Neural crest cell (in vitro differentiated cells): ENCODE results near the gene RTL1. TPM values are rescaled to one million over a fixed set of nuclear protein-coding genes. Genes with fewer than 3 reads are reported as not detected.

ENCODE experiments used
- DNase-seq: peaks from one replicate; pipeline ENCODE4 v3.0.0; 2021; ENCODE audit warnings: low read depth, mixed read lengths, low spot score
- H3K27ac Mint-ChIP-seq: one replicate; pipeline ENCODE4 v1.8.0; 2021; ENCODE audit warnings: mild to moderate bottlenecking, mixed read lengths; ENCODE audit not compliant: unreplicated experiment
- H3K27me3 Mint-ChIP-seq: 2 replicates; pipeline ENCODE4 v1.8.0; 2021; ENCODE audit warnings: low read depth, mild to moderate bottlenecking, mixed read lengths
- H3K36me3 Mint-ChIP-seq: 2 replicates; pipeline ENCODE4 v1.8.0; 2021; ENCODE audit warnings: low read depth, mild to moderate bottlenecking, mixed read lengths
- H3K4me1 Mint-ChIP-seq: 2 replicates; pipeline ENCODE4 v1.8.0; 2021; ENCODE audit warnings: mixed read lengths
- H3K4me3 Mint-ChIP-seq: one replicate; pipeline ENCODE4 v1.8.0; 2021; ENCODE audit warnings: mild to moderate bottlenecking, mixed read lengths
- H3K9me3 Mint-ChIP-seq: 2 replicates; pipeline ENCODE4 v1.8.0; 2021; ENCODE audit warnings: mixed read lengths
- CTCF ChIP-seq: fragments of 200-600 bp; sonication (generic); conservative IDR thresholded peaks from 2 replicates; pipeline ENCODE4 v1.5.0; 2021; ENCODE audit warnings: antibody characterized with exemption, mild to moderate bottlenecking
- total RNA-seq: library from RNA; stranded (reverse); gene quantifications from 2 replicates; pipeline ENCODE4 v1.2.1, GENCODE V29; 2021

RTL1 gene
- total RNA-seq, 1 donor from 2014 or later: 0.09 TPM

- no peaks in the 10 kb centered on the region for H3K36me3 Mint-ChIP-seq
- H3K4me1 Mint-ChIP-seq: peaks cover 8% of the 10 kb centered on the region
- no peak for DNase-seq
- TF ChIP-seq CTCF: no peak
- no peaks in the 10 kb centered on the region for H3K27me3 Mint-ChIP-seq
- no peak overlapping the region for H3K27ac Mint-ChIP-seq
- H3K4me3 Mint-ChIP-seq: no peak overlapping the region
- H3K9me3 Mint-ChIP-seq: no peaks in the 10 kb centered on the region
Measured at GRCh38 chr14:100861937-100862247, 41.6 kb downstream of the RTL1 start.

- no peaks in the 10 kb centered on the region for H3K27me3 Mint-ChIP-seq
- no peak overlapping the region for H3K4me3 Mint-ChIP-seq
- peaks cover 9% of the 10 kb centered on the region for H3K4me1 Mint-ChIP-seq
- no peak for TF ChIP-seq CTCF
- no peak overlapping the region for H3K27ac Mint-ChIP-seq
- no peaks in the 10 kb centered on the region for H3K9me3 Mint-ChIP-seq
- H3K36me3 Mint-ChIP-seq: no peaks in the 10 kb centered on the region
- DNase-seq: no peak
Measured at GRCh38 chr14:100861188-100861936, 42.2 kb downstream of the RTL1 start.

- Mint-ChIP-seq H3K9me3 (no peaks in the 10 kb centered on the region), H3K36me3 (no peaks in the 10 kb centered on the region), H3K27me3 (no peaks in the 10 kb centered on the region), H3K4me1 (peaks cover 16% of the 10 kb centered on the region), H3K4me3 (no peak overlapping the region), H3K27ac (peak overlapping the region; percentile 57)
- TF ChIP-seq CTCF: no peak
- DNase-seq: no peak
Measured at GRCh38 chr14:100860556-100861187, 42.9 kb downstream of the RTL1 start.

DNA sequence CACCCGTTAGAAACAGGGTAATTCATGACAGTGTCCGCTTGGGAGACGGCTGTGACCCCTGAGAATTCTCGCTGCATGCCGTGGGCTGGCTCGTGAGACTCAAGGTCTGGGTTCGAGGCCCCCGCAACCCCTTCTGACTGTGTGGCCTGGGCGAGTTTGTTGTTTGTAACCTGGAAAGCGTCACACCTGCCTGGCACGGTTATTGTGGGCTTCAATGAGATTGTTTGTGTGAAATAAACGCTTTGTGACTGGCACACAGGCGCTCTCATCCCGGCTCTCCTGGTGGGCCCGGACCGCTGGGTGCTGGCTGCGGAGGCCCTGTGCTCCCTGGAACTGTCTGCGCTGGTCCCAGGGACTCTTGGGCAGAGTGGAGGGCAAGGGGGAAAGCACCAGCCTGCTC is 43.7 kb downstream of the RTL1 start:
- no peak overlapping the region for H3K4me3 Mint-ChIP-seq
- H3K36me3 Mint-ChIP-seq: no peaks in the 10 kb centered on the region
- no peaks in the 10 kb centered on the region for H3K27me3 Mint-ChIP-seq
- H3K9me3 Mint-ChIP-seq: no peaks in the 10 kb centered on the region
- no peak overlapping the region for H3K27ac Mint-ChIP-seq
- peaks cover 21% of the 10 kb centered on the region for H3K4me1 Mint-ChIP-seq
- no peak for DNase-seq
- no peak for TF ChIP-seq CTCF

DNA sequence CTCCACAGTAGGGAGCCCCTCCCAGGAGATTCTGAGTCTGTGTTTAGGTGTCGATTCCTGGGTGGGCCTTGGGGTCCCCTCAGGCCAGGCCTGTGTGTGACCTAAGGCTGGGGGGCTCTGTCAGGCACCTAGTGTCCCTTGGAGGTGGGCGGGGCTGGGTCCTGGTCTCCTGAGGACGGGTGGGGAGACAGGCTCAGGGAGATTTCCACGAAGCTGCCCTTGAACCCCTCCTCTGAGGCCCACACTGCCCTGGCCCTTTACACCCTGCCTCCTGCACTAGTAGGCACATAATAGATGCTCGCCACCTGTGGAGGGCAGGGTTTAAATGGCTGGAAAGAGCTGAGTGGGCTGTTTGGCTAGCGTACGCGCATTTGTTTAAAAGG is 44.7 kb downstream of the RTL1 start:
- peaks cover 21% of the 10 kb centered on the region for H3K4me1 Mint-ChIP-seq
- no peak overlapping the region for H3K4me3 Mint-ChIP-seq
- H3K9me3 Mint-ChIP-seq: no peaks in the 10 kb centered on the region
- H3K27me3 Mint-ChIP-seq: no peaks in the 10 kb centered on the region
- no peak overlapping the region for H3K27ac Mint-ChIP-seq
- no peak for TF ChIP-seq CTCF
- no peaks in the 10 kb centered on the region for H3K36me3 Mint-ChIP-seq
- no peak for DNase-seq
